Subcutaneous adipose tissue (tissue), 4 donors: ENCODE measurements around the gene TXNRD2. TPM values are rescaled to one million over a fixed set of nuclear protein-coding genes. Genes with fewer than 3 reads are reported as not detected.

Source experiments
- CTCF ChIP-seq: fragments of 450-650 bp; IDR thresholded peaks from one replicate; pipeline ENCODE4 v1.5.1; 2016; ENCODE audit warnings: low read depth, mild to moderate bottlenecking, control low read depth, antibody characterized with exemption, moderate library complexity
- total RNA-seq, 4 donors: library from RNA; depleted of rRNA; stranded (reverse); fragments of >200 nt; gene quantifications; one replicate each; pipeline ENCODE4 v1.1.0, GENCODE V29; 2016

Gene TXNRD2
- total RNA-seq, 4 donors from 2014 or later = 11.1 to 28.4 (median 15.8) TPM

GRCh38 chr22:19884954-19885751, 56.5 kb downstream of the TXNRD2 start:
- no peak for TF ChIP-seq CTCF

GRCh38 chr22:19884161-19884953, 57.3 kb downstream of the TXNRD2 start:
- no peak for TF ChIP-seq CTCF

GRCh38 chr22:19882446-19883381, 58.9 kb downstream of the TXNRD2 start:
- no peak for TF ChIP-seq CTCF

GRCh38 chr22:19880786-19881569, 60.6 kb downstream of the TXNRD2 start:
- TF ChIP-seq CTCF = no peak

- TF ChIP-seq CTCF = no peak
These were observed 61.4 kb downstream of the TXNRD2 start for GRCh38 chr22:19879992-19880785.

- no peak for TF ChIP-seq CTCF
These were observed 62.0 kb downstream of the TXNRD2 start for GRCh38 chr22:19879643-19879991.
